Hematopoietic multipotent progenitor cell treated with erythropoietin and hydrocortisone succinate and interleukin-3 and kit ligand, for 17 days (in vitro differentiated cells): ENCODE measurements around the gene PAH.

ENCODE experiments used
- DNase-seq: peaks from one replicate; pipeline ENCODE4 v3.0.0-alpha.2; 2015; ENCODE audit warnings: low spot score

Gene PAH

GRCh38 chr12:102821149-102821548 lies 95.9 kb downstream of the PAH start:
- DNase-seq: no peak

- DNase-seq: no peak
These were observed 100.1 kb downstream of the PAH start for GRCh38 chr12:102816816-102817434.

- no peak for DNase-seq
These were observed 102.2 kb downstream of the PAH start for GRCh38 chr12:102814691-102815367.

GRCh38 chr12:102812344-102812743 lies 104.7 kb downstream of the PAH start:
- no peak for DNase-seq

- no peak for DNase-seq
These were observed 105.8 kb downstream of the PAH start for GRCh38 chr12:102811110-102811737.

GRCh38 chr12:102808412-102808811 lies 108.6 kb downstream of the PAH start:
- no peak for DNase-seq

GRCh38 chr12:102806592-102806991 lies 110.5 kb downstream of the PAH start:
- DNase-seq: no peak

- no peak for DNase-seq
These were observed 110.9 kb downstream of the PAH start for GRCh38 chr12:102806110-102806509.

- no peak for DNase-seq
These were observed 116.5 kb downstream of the PAH start for GRCh38 chr12:102800565-102800964.

- DNase-seq: no peak
These were observed 117.8 kb downstream of the PAH start for GRCh38 chr12:102799229-102799628.

GRCh38 chr12:102797528-102797927 lies 119.5 kb downstream of the PAH start:
- DNase-seq: no peak

- no peak for DNase-seq
These were observed 123.1 kb downstream of the PAH start for GRCh38 chr12:102793921-102794320.
